H1 (cell line): ENCODE data around the gene DDX41. TPM values are rescaled to one million over a fixed set of nuclear protein-coding genes. Genes with fewer than 3 reads are reported as not detected.

Experiments used
- CTCF ChIA-PET: fragments of 300-600 bp; sonication (Branson Sonifier 250); formaldehyde crosslinking; loops from one replicate; lab custom pipeline; 2021; ENCODE audit not compliant: partially characterized antibody; lab: Charles Lee
- POLR2A ChIA-PET: fragments of 300-600 bp; sonication (Branson Sonifier 250); formaldehyde crosslinking; loops from one replicate; lab custom pipeline; 2021; ENCODE audit warnings: inconsistent platforms; ENCODE audit not compliant: partially characterized antibody; lab: Charles Lee
- DNase-seq, 2 experiments: peaks; one replicate each; pipeline versions ENCODE4 v3.0.0 to v3.0.0-alpha.2; 2010 to 2022; ENCODE audit warnings: low spot score in 2 of 2, low read depth in 1 of 2, mixed read lengths in 1 of 2
- FAIRE-seq: peaks from 2 replicates; lab custom pipeline; 2011; peaks lifted over from hg19 to GRCh38; lab: Jason Lieb, UNC
- H2AFZ ChIP-seq: 2 replicates; pipeline ENCODE4 v1.8.1; 2012; ENCODE audit warnings: low read length, inconsistent platforms
- H2AK5ac ChIP-seq: 2 replicates; pipeline ENCODE4 v1.6.1; 2013; ENCODE audit warnings: low read depth, low read length
- H2BK120ac ChIP-seq: replicated peaks from 2 replicates; pipeline ENCODE3; 2013; ENCODE audit warnings: low read depth, low read length, inconsistent platforms
- H2BK12ac ChIP-seq: 2 replicates; pipeline ENCODE4 v1.6.1; 2013; ENCODE audit warnings: low read depth, low read length
- H2BK15ac ChIP-seq: 2 replicates; pipeline ENCODE4 v1.6.1; 2013; ENCODE audit warnings: low read length
- H2BK20ac ChIP-seq: 2 replicates; pipeline ENCODE4 v1.6.1; 2013; ENCODE audit warnings: low read length
- H2BK5ac ChIP-seq: 2 replicates; pipeline ENCODE4 v1.6.1; 2013; ENCODE audit warnings: low read depth, low read length
- H3K14ac ChIP-seq: 2 replicates; pipeline ENCODE4 v1.6.1; 2013; ENCODE audit warnings: inconsistent platforms; ENCODE audit not compliant: insufficient read length
- H3K18ac ChIP-seq: 2 replicates; pipeline ENCODE4 v1.6.1; 2013; ENCODE audit warnings: low read length; ENCODE audit errors: extremely low read depth
- H3K23ac ChIP-seq: 2 replicates; pipeline ENCODE4 v1.6.1; 2013; ENCODE audit warnings: inconsistent platforms; ENCODE audit not compliant: insufficient read length
- H3K23me2 ChIP-seq: 2 replicates; pipeline ENCODE4 v1.6.1; 2013; ENCODE audit warnings: low read depth, low read length
- H3K27ac ChIP-seq: 2 replicates; pipeline ENCODE4 v1.6.1; 2011; ENCODE audit warnings: low read depth, low read length, inconsistent platforms
- H3K27me3 ChIP-seq, 4 experiments: replicated peaks in 1 of 4; 1 replicate in 1 of 4; 2 replicates in 3 of 4; pipeline versions ENCODE4 v1.6.1 to v1.8.1; 2011 to 2013; ENCODE audit warnings: low read length in 3 of 4, mild to moderate bottlenecking in 3 of 4, inconsistent platforms in 2 of 4, mixed read lengths in 2 of 4, moderate library complexity in 1 of 4; ENCODE audit not compliant: control insufficient read depth in 3 of 4, insufficient read depth in 3 of 4; ENCODE audit errors: extremely low read depth in 1 of 4
- H3K36me3 ChIP-seq, 4 experiments: 2 replicates each; pipeline versions ENCODE4 v1.6.1 to v1.8.1; 2011 to 2013; ENCODE audit warnings: mild to moderate bottlenecking in 4 of 4, low read length in 3 of 4, moderate library complexity in 2 of 4, control low read depth in 1 of 4, inconsistent platforms in 1 of 4; ENCODE audit not compliant: insufficient read depth in 4 of 4, control insufficient read depth in 2 of 4
- H3K4ac ChIP-seq: replicated peaks from 2 replicates; pipeline ENCODE3; 2013; ENCODE audit warnings: low read length, low read depth, mixed read lengths, inconsistent platforms; ENCODE audit not compliant: insufficient read length
- H3K4me1 ChIP-seq, 4 experiments: replicated peaks in 1 of 4; 1 replicate in 1 of 4; 2 replicates in 3 of 4; pipeline versions ENCODE4 v1.6.1 to v1.8.1; 2011 to 2013; ENCODE audit warnings: low read length in 3 of 4, inconsistent platforms in 2 of 4, mixed read lengths in 1 of 4; ENCODE audit not compliant: insufficient read depth in 4 of 4, control insufficient read depth in 3 of 4
- H3K4me2 ChIP-seq, 2 experiments: 2 replicates each; pipeline versions ENCODE4 v1.6.1 to v1.8.1; 2011 to 2013; ENCODE audit warnings: low read depth in 2 of 2, low read length in 2 of 2, control low read depth in 1 of 2, inconsistent platforms in 1 of 2, mild to moderate bottlenecking in 1 of 2; ENCODE audit not compliant: insufficient read depth in 1 of 2
- H3K4me3 ChIP-seq, 4 experiments: fragments of 200-600, 300-600 bp in 1 of 4; sonication (generic), shearing (Covaris generic), sonication (Bioruptor Twin) in 1 of 4; 2 replicates each; pipeline versions ENCODE4 v1.5.1 to v1.8.1; 2011 to 2016; ENCODE audit warnings: low read length in 4 of 4, low read depth in 3 of 4, control low read depth in 2 of 4, inconsistent platforms in 2 of 4, mild to moderate bottlenecking in 2 of 4, mixed read lengths in 1 of 4, moderate library complexity in 1 of 4; ENCODE audit not compliant: insufficient read depth in 2 of 4; ENCODE audit errors: extremely low read depth in 1 of 4
- H3K56ac ChIP-seq: replicated peaks from 2 replicates; pipeline ENCODE3; 2013; ENCODE audit warnings: low read depth, mild to moderate bottlenecking, mixed read lengths, low read length, inconsistent platforms; ENCODE audit not compliant: insufficient read length
- H3K79me1 ChIP-seq: 2 replicates; pipeline ENCODE4 v1.6.1; 2013; ENCODE audit warnings: low read depth, low read length, control low read depth
- H3K79me2 ChIP-seq, 2 experiments: 2 replicates each; pipeline versions ENCODE4 v1.6.1 to v1.8.1; 2012 to 2013; ENCODE audit warnings: low read length in 2 of 2, mild to moderate bottlenecking in 2 of 2, inconsistent platforms in 1 of 2; ENCODE audit not compliant: insufficient read depth in 2 of 2, control insufficient read depth in 1 of 2
- H3K9ac ChIP-seq, 4 experiments: replicated peaks in 1 of 4; 1 replicate in 1 of 4; 2 replicates in 3 of 4; pipeline versions ENCODE4 v1.6.1 to v1.8.1; 2011 to 2013; ENCODE audit warnings: low read depth in 3 of 4, low read length in 3 of 4, control low read depth in 2 of 4, mild to moderate bottlenecking in 2 of 4, moderate library complexity in 2 of 4, inconsistent platforms in 1 of 4; ENCODE audit errors: extremely low read depth in 1 of 4
- H3K9me3 ChIP-seq, 2 experiments: 2 replicates each; pipeline versions ENCODE4 v1.6.1 to v1.8.1; 2012 to 2013; ENCODE audit warnings: mild to moderate bottlenecking in 2 of 2, moderate library complexity in 2 of 2, control low read depth in 1 of 2, inconsistent platforms in 1 of 2, low read depth in 1 of 2, low read length in 1 of 2, mixed read lengths in 1 of 2; ENCODE audit not compliant: insufficient read depth in 2 of 2
- H4K20me1 ChIP-seq, 2 experiments: replicated peaks in 1 of 2; 2 replicates each; pipeline versions ENCODE3 to v1.8.1; 2011 to 2013; ENCODE audit warnings: inconsistent platforms in 2 of 2, low read length in 2 of 2, mild to moderate bottlenecking in 1 of 2; ENCODE audit not compliant: insufficient read depth in 2 of 2, control insufficient read depth in 1 of 2
- H4K5ac ChIP-seq: 2 replicates; pipeline ENCODE4 v1.6.1; 2013; ENCODE audit warnings: low read length, low read depth, mixed read lengths, inconsistent platforms; ENCODE audit not compliant: insufficient read length
- H4K8ac ChIP-seq: 2 replicates; pipeline ENCODE4 v1.8.0; 2013; ENCODE audit warnings: mild to moderate bottlenecking, moderate library complexity, low read length, inconsistent platforms; ENCODE audit not compliant: insufficient read depth; ENCODE audit errors: extremely low read depth
- H4K91ac ChIP-seq: replicated peaks from 2 replicates; pipeline ENCODE3; 2013; ENCODE audit warnings: low read length, mixed read lengths, inconsistent platforms; ENCODE audit not compliant: insufficient read length
- BRCA1 ChIP-seq: IDR thresholded peaks from 2 replicates; pipeline ENCODE4 v1.6.1; 2012; ENCODE audit warnings: low read depth, low read length, improper control_type of control experiment
- CBX8 ChIP-seq: fragments of 300-800, 300-1000 bp; sonication (generic); IDR thresholded peaks from 2 replicates; pipeline ENCODE4 v1.7.1; 2016; ENCODE audit warnings: low read depth, low read length, borderline replicate concordance
- GTF2F1 ChIP-seq: IDR thresholded peaks from 2 replicates; pipeline ENCODE4 v1.6.1; 2012; ENCODE audit warnings: low read depth, low read length, improper control_type of control experiment, borderline replicate concordance
- KDM5A ChIP-seq: fragments of 200-600 bp; IDR thresholded peaks from 2 replicates; pipeline ENCODE4 v1.7.1; 2012; ENCODE audit warnings: mild to moderate bottlenecking, low read length, inconsistent platforms, mixed read lengths
- SP4 ChIP-seq: IDR thresholded peaks from 2 replicates; pipeline ENCODE4 v1.6.1; 2012; ENCODE audit warnings: low read length, inconsistent platforms
- SUZ12 ChIP-seq: fragments of 200-600 bp; sonication (generic); IDR thresholded peaks from 2 replicates; pipeline ENCODE4 v1.6.1; 2012; ENCODE audit warnings: mild to moderate bottlenecking, inconsistent platforms, low read length, moderate library complexity, mixed read lengths
- TCF12 ChIP-seq: IDR thresholded peaks from 2 replicates; pipeline ENCODE4 v1.6.1; 2011; ENCODE audit warnings: low read depth, mild to moderate bottlenecking, low read length
- WGBS, 2 experiments: shearing (Covaris generic) in 1 of 2; methylation state at CpG; one replicate each; pipeline versions ENCODE4 v1.1.6 to v1.1.7; 2013 to 2015; ENCODE audit warnings: low lambda C conversion rate in 2 of 2, mixed read lengths in 2 of 2, inconsistent platforms in 1 of 2, low coverage in 1 of 2, missing lambda C conversion rate in 1 of 2; ENCODE audit not compliant: insufficient replicate concordance in 2 of 2, insufficient coverage in 1 of 2, insufficient read length in 1 of 2; ENCODE audit errors: extremely low coverage in 1 of 2, missing lambda C conversion rate in 1 of 2; 5-methylcytosine and 5-hydroxymethylcytosine counted together
- polyA plus RNA-seq, 7 experiments: library from polyadenylated mRNA; depleted of rRNA in 3 of 7; stranded (reverse) in 5 of 7; unstranded in 2 of 7; fragments of >200 nt in 5 of 7; fragments of 200-250 nt in 2 of 7; gene quantifications; 1 replicate in 5 of 7; 2 replicates in 1 of 7; 4 replicates in 1 of 7; pipeline versions ENCODE4 v1.2.1 to v1.2.3, GENCODE V29; 2011 to 2013; ENCODE audit warnings: missing spikeins in 2 of 7, mixed read lengths in 2 of 7
- total RNA-seq: library from RNA; stranded (reverse); fragmentation: NEBNext Ultra II Directional; extraction: Animal tissue kit (Norgen Biotek cat#: 25700); gene quantifications from 2 replicates; pipeline ENCODE4 v1.2.1, GENCODE V29; 2021
- TF ChIP-seq, protein P1 (sequence below): IDR thresholded peaks from 2 replicates; pipeline ENCODE4 v1.6.1; 2012; ENCODE audit warnings: low read length, inconsistent platforms

Gene DDX41
- total and polyA plus RNA-seq, 2 of the 8 experiments (the other 6 are each of a cell fraction or from before 2014, with no cell fraction given) = 102 to 135 TPM

DNA sequence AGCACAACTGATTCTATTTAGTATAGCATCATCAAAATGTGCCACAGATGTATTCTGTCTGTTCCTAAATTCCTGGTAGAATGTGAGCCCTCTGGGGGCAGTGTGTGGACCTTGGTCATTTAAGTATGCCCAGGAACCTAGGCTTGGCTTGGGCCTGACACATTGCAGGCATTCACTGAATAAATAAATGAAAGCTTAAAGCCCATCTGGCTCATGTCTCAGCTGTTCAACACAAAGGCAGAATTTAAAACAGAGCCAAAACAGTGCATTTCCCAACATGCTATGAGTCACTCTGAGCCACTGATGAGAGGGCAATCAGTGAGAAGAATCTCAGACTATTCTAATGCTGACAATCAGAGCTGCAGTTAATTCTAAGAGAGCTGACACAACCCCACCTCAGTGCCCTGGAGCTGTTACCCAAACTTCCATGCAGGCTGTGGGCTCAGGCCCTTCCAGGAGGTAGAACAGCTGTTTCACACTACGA lies 29.5 kb upstream of the DDX41 start:
- no peak overlapping the region for H2AFZ ChIP-seq
- H3K27ac ChIP-seq = no peak overlapping the region

More for the DNA sequence above, 29.5 kb upstream of the DDX41 start:
- peaks cover 0 to 19% (median 2%) of the 10 kb centered on the region in 4 experiments; a peak in 3 of 8 replicates for H3K36me3 ChIP-seq
- H3K23ac ChIP-seq = no peak overlapping the region
- TF ChIP-seq, protein P1, sequence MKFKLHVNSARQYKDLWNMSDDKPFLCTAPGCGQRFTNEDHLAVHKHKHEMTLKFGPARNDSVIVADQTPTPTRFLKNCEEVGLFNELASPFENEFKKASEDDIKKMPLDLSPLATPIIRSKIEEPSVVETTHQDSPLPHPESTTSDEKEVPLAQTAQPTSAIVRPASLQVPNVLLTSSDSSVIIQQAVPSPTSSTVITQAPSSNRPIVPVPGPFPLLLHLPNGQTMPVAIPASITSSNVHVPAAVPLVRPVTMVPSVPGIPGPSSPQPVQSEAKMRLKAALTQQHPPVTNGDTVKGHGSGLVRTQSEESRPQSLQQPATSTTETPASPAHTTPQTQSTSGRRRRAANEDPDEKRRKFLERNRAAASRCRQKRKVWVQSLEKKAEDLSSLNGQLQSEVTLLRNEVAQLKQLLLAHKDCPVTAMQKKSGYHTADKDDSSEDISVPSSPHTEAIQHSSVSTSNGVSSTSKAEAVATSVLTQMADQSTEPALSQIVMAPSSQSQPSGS = no peak
- TF ChIP-seq GTF2F1 (no peak), SP4 (no peak), SUZ12 (no peak), BRCA1 (no peak), TCF12 (no peak), CBX8 (no peak), KDM5A (no peak)
- peaks cover 0 to 89% of the 10 kb centered on the region in 2 experiments for H3K79me2 ChIP-seq
- H3K9ac ChIP-seq = no peak overlapping the region
- no peak overlapping the region for H3K4me2 ChIP-seq
- H4K5ac ChIP-seq = no peak overlapping the region
- H3K14ac ChIP-seq = no peak overlapping the region
- H2BK12ac ChIP-seq = no peak overlapping the region
- H2BK120ac ChIP-seq = no peak overlapping the region
- no peak overlapping the region for H2BK20ac ChIP-seq
- DNase-seq = peak in 1 of 2 experiments; percentile 31
- peaks cover 9 to 23% of the 10 kb centered on the region in 2 experiments for H4K20me1 ChIP-seq
- H3K18ac ChIP-seq = no peak overlapping the region
- no peaks in the 10 kb centered on the region for H3K9me3 ChIP-seq
- H3K27me3 ChIP-seq = no peaks in the 10 kb centered on the region
- H3K23me2 ChIP-seq = no peaks in the 10 kb centered on the region
- ChIA-PET POLR2A (interaction anchor here (0.7 to 3.4 kb wide), 7 partner anchors 16 to 92 kb away, joined by 3 to 11 read pairs (median 3); partner anchors contain the start of gene DDX41), CTCF (interaction anchor here (0.9 to 2.4 kb wide), 11 partner anchors 10 to 65 kb away, joined by 3 to 14 read pairs (median 4); no protein-coding TSS in a partner anchor)
- 88% methylated on average over 1 of the region's 1 CpG; no CpG with 5 or more reads in 1 of the 2 experiments for WGBS, 2 experiments
- no peak overlapping the region for H3K4ac ChIP-seq
- no peaks in the 10 kb centered on the region for H3K4me1 ChIP-seq
- H3K79me1 ChIP-seq = peaks cover 14% of the 10 kb centered on the region
- H3K56ac ChIP-seq = no peak overlapping the region
- FAIRE-seq = no peak
- no peak overlapping the region for H4K91ac ChIP-seq
- no peak overlapping the region for H2BK15ac ChIP-seq
- H2BK5ac ChIP-seq = no peak overlapping the region
- H4K8ac ChIP-seq = no peak overlapping the region
- H2AK5ac ChIP-seq = no peak overlapping the region
- no peak overlapping the region for H3K4me3 ChIP-seq
